ENCODE measurements around the gene ARL6IP4. TPM values are rescaled to one million over a fixed set of nuclear protein-coding genes. Genes with fewer than 3 reads are reported as not detected.

ARL6IP4 gene
- total RNA-seq, 1 donor from 2014 or later, result 136 TPM

GRCh38 chr12:122985338-122986257 lies 5.1 kb downstream of the ARL6IP4 start:
- intact Hi-C loops (cut with DNase I), result loop anchor here (10.0 kb wide), 1 partner anchor 159 kb away; no protein-coding TSS in a partner anchor
- DNase-seq (ENCODE audit: low spot score), result no peak

GRCh38 chr12:122986258-122986871 lies 5.9 kb downstream of the ARL6IP4 start:
- intact Hi-C loops (cut with DNase I), result loop anchor here (10.0 kb wide), 1 partner anchor 158 kb away; no protein-coding TSS in a partner anchor
- ATAC-seq, result no peak
- DNase-seq (ENCODE audit: low spot score), result no peak

More at GRCh38 chr12:122985338-122986257, 5.1 kb downstream of the ARL6IP4 start:
- ATAC-seq, result no peak

- intact Hi-C loops (cut with DNase I), result loop anchor here (10.0 kb wide), 1 partner anchor 157 kb away; no protein-coding TSS in a partner anchor
These were observed 6.8 kb downstream of the ARL6IP4 start for GRCh38 chr12:122987086-122987951.

GRCh38 chr12:122988036-122988435 lies 7.6 kb downstream of the ARL6IP4 start:
- intact Hi-C loops (cut with DNase I), result loop anchor here (10.0 kb wide), 1 partner anchor 157 kb away; no protein-coding TSS in a partner anchor
- DNase-seq (ENCODE audit: low spot score) (no peak), ATAC-seq (no peak)

More at GRCh38 chr12:122987086-122987951, 6.8 kb downstream of the ARL6IP4 start:
- DNase-seq (ENCODE audit: low spot score), result no peak
- no peak for ATAC-seq

DNA sequence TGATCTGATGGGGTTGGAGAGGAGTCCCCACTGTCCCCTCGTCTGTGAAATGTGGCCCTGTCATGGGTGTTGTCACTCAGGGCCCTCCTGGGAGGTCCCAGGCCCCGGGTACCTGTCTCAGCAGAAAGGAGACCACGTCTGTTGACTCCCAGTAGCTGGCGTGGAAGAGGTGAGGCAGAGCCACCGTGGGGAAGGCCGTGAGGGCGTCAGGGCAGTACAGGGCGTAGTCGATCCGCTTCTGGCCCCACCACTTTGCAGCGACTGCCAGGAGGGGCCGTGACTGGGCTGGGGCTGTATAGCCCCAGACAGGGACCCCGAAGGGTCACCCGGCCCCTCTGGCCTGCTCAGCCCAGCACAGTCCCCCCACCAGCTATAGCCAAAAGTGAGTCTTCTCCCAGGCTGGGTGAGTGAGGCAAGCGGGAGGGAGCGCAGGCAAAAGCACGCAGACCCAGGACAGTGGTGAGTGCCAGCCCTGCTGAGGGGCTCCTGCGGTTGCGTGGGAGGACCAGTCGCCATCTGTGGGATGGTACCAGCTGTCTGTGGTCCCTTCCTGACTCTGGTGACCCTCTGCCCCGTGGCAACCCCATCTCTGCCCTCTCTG lies 8.2 kb downstream of the ARL6IP4 start:
- no peak for DNase-seq (ENCODE audit: low spot score)
- no peak for ATAC-seq
- intact Hi-C loops (cut with DNase I), result loop anchor here (10.0 kb wide), 1 partner anchor 156 kb away; no protein-coding TSS in a partner anchor

GRCh38 chr12:122989225-122989839 lies 8.9 kb downstream of the ARL6IP4 start:
- intact Hi-C loops (cut with DNase I), result loop anchor here (10.0 kb wide), 1 partner anchor 155 kb away; no protein-coding TSS in a partner anchor
- no peak for ATAC-seq
- no peak for DNase-seq (ENCODE audit: low spot score)

DNA sequence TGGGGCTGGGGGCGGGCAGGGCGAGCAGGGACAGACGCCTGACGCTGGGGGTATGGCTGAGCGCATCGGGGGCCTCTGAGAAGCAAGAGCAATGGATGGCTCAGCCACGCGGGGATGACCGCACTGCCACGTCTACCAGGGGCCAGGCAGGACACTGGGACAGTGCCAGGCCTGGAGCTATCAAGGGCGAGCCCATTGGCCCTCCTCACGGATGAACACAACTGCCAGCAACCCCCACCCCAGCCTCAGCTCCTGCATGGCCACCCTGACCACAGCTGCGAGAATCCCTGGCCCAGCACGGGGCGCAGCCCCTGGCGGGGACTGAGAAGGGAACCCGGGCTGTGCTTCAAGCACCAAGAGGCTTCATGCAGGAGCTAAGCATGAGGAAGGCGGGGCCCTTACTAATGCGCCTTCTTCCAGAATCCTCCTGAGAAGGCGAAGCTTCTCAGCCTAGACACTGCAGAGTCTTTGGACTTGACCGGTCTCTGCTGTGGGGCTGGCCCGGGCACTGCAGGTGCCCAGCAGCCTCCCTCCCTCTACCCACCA lies 9.5 kb downstream of the ARL6IP4 start:
- intact Hi-C loops (cut with DNase I), result loop anchor here (10.0 kb wide), 1 partner anchor 155 kb away; no protein-coding TSS in a partner anchor
- no peak for ATAC-seq
- DNase-seq (ENCODE audit: low spot score), result no peak

GRCh38 chr12:122990561-122990960 lies 10.1 kb downstream of the ARL6IP4 start:
- intact Hi-C loops (cut with DNase I), result no loop called here
- DNase-seq (ENCODE audit: low spot score) (no peak), ATAC-seq (no peak)

DNA sequence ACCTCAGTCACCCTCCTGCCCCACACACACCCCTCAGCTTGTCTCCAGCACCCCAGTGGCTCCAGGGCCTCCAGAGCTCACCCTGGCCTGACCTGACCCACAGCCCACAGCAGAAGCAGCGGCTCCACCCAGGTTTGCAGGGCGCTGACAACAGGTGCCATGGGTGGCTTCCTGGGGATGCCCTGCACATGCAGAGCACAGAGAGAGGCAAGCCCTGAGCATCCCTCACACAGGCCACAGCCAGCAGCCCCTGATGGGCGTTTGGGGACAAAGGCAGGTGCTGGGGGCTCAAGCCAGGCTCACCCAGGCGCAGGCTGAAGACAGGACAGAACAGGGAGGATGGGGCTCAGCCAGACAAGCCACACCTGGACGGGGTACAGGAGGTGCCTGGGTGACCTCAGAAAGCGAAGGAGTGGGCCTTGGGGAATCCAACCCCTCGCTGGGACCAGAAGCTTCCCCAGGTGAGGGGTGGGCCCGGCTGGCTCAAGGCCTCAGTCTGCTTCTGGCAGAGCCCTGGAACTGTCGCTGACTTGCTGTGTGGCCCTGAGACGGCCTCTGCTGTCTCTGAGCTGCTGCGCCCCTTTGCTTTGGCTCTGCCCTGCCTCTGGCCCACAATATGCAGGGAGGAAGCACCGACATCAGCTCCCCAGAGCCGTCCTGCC lies 10.6 kb downstream of the ARL6IP4 start:
- ATAC-seq (no peak), DNase-seq (ENCODE audit: low spot score) (no peak)
- intact Hi-C loops (cut with DNase I), result no loop called here

- intact Hi-C loops (cut with DNase I), result no loop called here
These were observed 11.3 kb downstream of the ARL6IP4 start for GRCh38 chr12:122991623-122992275.

DNA sequence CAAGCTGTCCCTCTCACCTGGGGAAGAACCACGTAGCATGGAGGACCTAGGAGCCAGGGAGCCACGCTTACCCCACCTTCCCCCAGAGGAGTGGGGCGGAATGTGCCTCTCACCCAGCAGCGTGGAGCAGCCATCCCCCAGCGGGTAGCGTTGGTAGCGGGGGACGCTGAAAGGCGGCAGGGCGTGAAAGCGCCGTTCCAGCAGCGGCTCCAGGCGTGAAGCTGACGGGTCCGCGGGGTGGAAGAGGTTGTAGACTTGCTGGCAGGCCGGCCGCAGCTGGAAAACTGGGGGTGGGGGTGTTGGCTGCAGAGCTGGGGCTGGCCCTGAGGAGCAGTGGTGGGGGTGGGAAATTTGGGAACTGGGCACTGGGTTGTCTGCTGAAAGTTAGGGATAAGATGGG lies 11.9 kb downstream of the ARL6IP4 start:
- no peak for ATAC-seq
- no peak for DNase-seq (ENCODE audit: low spot score)
- intact Hi-C loops (cut with DNase I), result no loop called here

More at GRCh38 chr12:122991623-122992275, 11.3 kb downstream of the ARL6IP4 start:
- no peak for DNase-seq (ENCODE audit: low spot score)
- ATAC-seq, result no peak

DNA sequence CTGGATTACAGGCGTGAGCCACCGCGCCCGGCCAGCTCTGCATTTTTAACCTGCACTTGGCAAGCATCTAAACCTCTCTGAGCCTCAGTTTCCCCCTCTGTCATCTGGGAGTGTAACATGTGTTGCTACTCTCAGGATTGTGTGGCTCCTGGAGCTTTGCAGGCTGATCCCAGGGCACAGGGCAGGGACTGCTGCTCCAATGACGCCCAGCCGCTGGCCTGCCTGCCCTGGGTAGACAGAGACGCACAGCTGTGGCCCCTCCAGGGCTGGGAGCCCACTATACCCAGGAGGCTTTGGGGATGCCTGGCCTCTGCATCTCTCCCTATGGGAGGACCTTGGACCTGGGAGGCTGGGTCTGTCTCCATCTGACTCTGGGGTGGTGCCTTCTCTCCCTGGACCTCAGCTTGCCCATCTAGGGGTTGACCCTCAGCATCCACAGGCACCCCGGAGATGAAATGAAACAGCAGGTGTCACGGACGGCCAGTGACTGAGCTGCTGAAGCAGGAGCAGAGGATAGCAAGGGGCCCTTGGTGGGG lies 13.7 kb downstream of the ARL6IP4 start:
- ATAC-seq (no peak), DNase-seq (ENCODE audit: low spot score) (no peak)
- intact Hi-C loops (cut with DNase I), result no loop called here

GRCh38 chr12:122994781-122995502 lies 14.5 kb downstream of the ARL6IP4 start:
- intact Hi-C loops (cut with DNase I), result no loop called here
- ATAC-seq (no peak), DNase-seq (ENCODE audit: low spot score) (no peak)

- intact Hi-C loops (cut with DNase I), result no loop called here
- DNase-seq (ENCODE audit: low spot score), result no peak
- peak; percentile 73 for ATAC-seq
These were observed 15.2 kb downstream of the ARL6IP4 start for GRCh38 chr12:122995503-122996187.

- peak; percentile 11 for ATAC-seq
- intact Hi-C loops (cut with DNase I), result no loop called here
- no peak for DNase-seq (ENCODE audit: low spot score)
These were observed 15.7 kb downstream of the ARL6IP4 start for GRCh38 chr12:122996188-122996601.

Data from sciatic nerve (tissue), 2 donors.